ENCODE measurements around the gene CYP2S1. TPM values are rescaled to one million over a fixed set of nuclear protein-coding genes. Genes with fewer than 3 reads are reported as not detected.

CYP2S1 gene
- total RNA-seq, 4 donors from 2014 or later: 1.1 to 2.1 (median 1.2) TPM; not detected in 1

- no peaks in the 10 kb centered on the region for H3K4me1 ChIP-seq
- peaks cover 0 to 100% of the 10 kb centered on the region in 2 donors for H3K36me3 ChIP-seq
- no peaks in the 10 kb centered on the region for H3K27me3 ChIP-seq
- ATAC-seq: no peak
- H3K4me3 ChIP-seq: no peak overlapping the region
- 78 to 83% methylated on average over 2 of the region's 2 CpGs for WGBS, 2 donors (ENCODE audit: low coverage in 1 of 2)
- TF ChIP-seq EP300 (IDR thresholded peaks at IDR 0.05) (no peak), CTCF (IDR thresholded peaks at IDR 0.05) (no peak), POLR2AphosphoS5 (IDR thresholded peaks at IDR 0.05) (no peak), POLR2A (IDR thresholded peaks at IDR 0.05) (no peak)
- no peaks in the 10 kb centered on the region for H3K9me3 ChIP-seq
- H3K27ac ChIP-seq: no peak overlapping the region
Measured at GRCh38 chr19:41239961-41240574, 47.0 kb downstream of the CYP2S1 start.

- Histone ChIP-seq H3K27ac (no peak overlapping the region), H3K27me3 (no peaks in the 10 kb centered on the region), H3K36me3 (peaks cover 0 to 100% of the 10 kb centered on the region in 2 donors), H3K4me1 (no peaks in the 10 kb centered on the region), H3K4me3 (no peak overlapping the region), H3K9me3 (no peaks in the 10 kb centered on the region)
- WGBS, 2 donors (ENCODE audit: low coverage in 1 of 2): 83 to 87% methylated on average over 5 of the region's 5 CpGs
- TF ChIP-seq EP300 (IDR thresholded peaks at IDR 0.05): no peak
- TF ChIP-seq POLR2A (IDR thresholded peaks at IDR 0.05): no peak
- TF ChIP-seq POLR2AphosphoS5 (IDR thresholded peaks at IDR 0.05): no peak
- no peak for ATAC-seq
Measured at GRCh38 chr19:41241859-41242258, 48.8 kb downstream of the CYP2S1 start.

GRCh38 chr19:41244117-41244516 is 51.1 kb downstream of the CYP2S1 start:
- no peak for ATAC-seq
- Histone ChIP-seq H3K27me3 (no peaks in the 10 kb centered on the region), H3K36me3 (peaks cover 0 to 100% of the 10 kb centered on the region in 2 donors), H3K9me3 (no peaks in the 10 kb centered on the region), H3K4me3 (no peak overlapping the region), H3K4me1 (no peaks in the 10 kb centered on the region), H3K27ac (no peak overlapping the region)
- 80 to 88% methylated on average over 3 of the region's 4 CpGs for WGBS, 2 donors (ENCODE audit: low coverage in 1 of 2)
- no peak for TF ChIP-seq POLR2A (IDR thresholded peaks at IDR 0.05)
- TF ChIP-seq CTCF (IDR thresholded peaks at IDR 0.05): no peak
- no peak for TF ChIP-seq EP300 (IDR thresholded peaks at IDR 0.05)
- no peak for TF ChIP-seq POLR2AphosphoS5 (IDR thresholded peaks at IDR 0.05)

GRCh38 chr19:41245843-41246242 is 52.8 kb downstream of the CYP2S1 start:
- ATAC-seq: no peak
- TF ChIP-seq POLR2A (IDR thresholded peaks at IDR 0.05): no peak
- no peaks in the 10 kb centered on the region for H3K4me1 ChIP-seq
- no peaks in the 10 kb centered on the region for H3K9me3 ChIP-seq
- 78% methylated on average over 2 of the region's 3 CpGs; no CpG with 5 or more reads in 1 of the 2 donors for WGBS, 2 donors (ENCODE audit: low coverage in 1 of 2)
- H3K27me3 ChIP-seq: no peaks in the 10 kb centered on the region
- H3K36me3 ChIP-seq: peaks cover 0 to 100% of the 10 kb centered on the region in 2 donors
- H3K4me3 ChIP-seq: no peak overlapping the region
- H3K27ac ChIP-seq: no peak overlapping the region

- TF ChIP-seq CTCF (IDR thresholded peaks at IDR 0.05): no peak
- TF ChIP-seq POLR2AphosphoS5 (IDR thresholded peaks at IDR 0.05): no peak
- no peak for TF ChIP-seq EP300 (IDR thresholded peaks at IDR 0.05)
- no peak for TF ChIP-seq POLR2A (IDR thresholded peaks at IDR 0.05)
- Histone ChIP-seq H3K9me3 (no peaks in the 10 kb centered on the region), H3K36me3 (peaks cover 0 to 100% of the 10 kb centered on the region in 2 donors), H3K4me3 (no peak overlapping the region), H3K27ac (no peak overlapping the region), H3K4me1 (no peaks in the 10 kb centered on the region), H3K27me3 (no peaks in the 10 kb centered on the region)
- WGBS, 2 donors (ENCODE audit: low coverage in 1 of 2): 80 to 84% methylated on average over 1 to 4 of the region's 4 CpGs
- no peak for ATAC-seq
Measured at GRCh38 chr19:41248895-41249294, 55.9 kb downstream of the CYP2S1 start.

- ATAC-seq: no peak
- 60 to 93% methylated on average over 2 to 5 of the region's 9 CpGs for WGBS, 2 donors (ENCODE audit: low coverage in 1 of 2)
- Histone ChIP-seq H3K4me1 (no peaks in the 10 kb centered on the region), H3K27me3 (no peaks in the 10 kb centered on the region), H3K27ac (no peak overlapping the region), H3K9me3 (no peaks in the 10 kb centered on the region), H3K4me3 (no peak overlapping the region), H3K36me3 (peaks cover 0 to 100% of the 10 kb centered on the region in 2 donors)
- TF ChIP-seq CTCF (IDR thresholded peaks at IDR 0.05) (no peak), POLR2A (IDR thresholded peaks at IDR 0.05) (no peak), EP300 (IDR thresholded peaks at IDR 0.05) (no peak), POLR2AphosphoS5 (IDR thresholded peaks at IDR 0.05) (no peak)
Measured at GRCh38 chr19:41249707-41250423, 56.8 kb downstream of the CYP2S1 start.

Measured in gastroesophageal sphincter (tissue), 4 donors.